ENCODE data around the gene CERS2. TPM values are rescaled to one million over a fixed set of nuclear protein-coding genes. Genes with fewer than 3 reads are reported as not detected.

Gene CERS2
- total and polyA plus RNA-seq, 10 of the 15 experiments (the other 5 are each of a cell fraction or from before 2014, with no cell fraction given), result 9.2 to 87.9 (median 50.8) TPM

- TF ChIP-seq ZNF592 (IDR thresholded peaks at IDR 0.05), result no peak
- peak; percentile 87 for TF ChIP-seq JUNB (IDR thresholded peaks at IDR 0.05)
- TF ChIP-seq ZBED1 (IDR thresholded peaks at IDR 0.05; ENCODE audit: borderline replicate concordance), result peak; percentile 48; the same call in 1 of the 2 replicates
- no peak for TF ChIP-seq SIN3A (IDR thresholded peaks at IDR 0.05; ENCODE audit: low read depth, low read length)
- no peak for TF ChIP-seq NFYA (IDR thresholded peaks at IDR 0.05; ENCODE audit: borderline replicate concordance, low read depth, low read length)
- peak in 1 of 2 experiments; percentile 43; a peak in 1 of 4 replicates for TF ChIP-seq BHLHE40 (IDR thresholded peaks at IDR 0.05; ENCODE audit: borderline replicate concordance in 1 of 2, low read depth in 2 of 2, low read length in 1 of 2)
- TF ChIP-seq POLR2AphosphoS2 (IDR thresholded peaks at IDR 0.05; ENCODE audit: low read depth, low read length), result no peak
- TF ChIP-seq IRF5 (IDR thresholded peaks at IDR 0.05; ENCODE audit: borderline replicate concordance), result no peak
- no peak for TF ChIP-seq E2F4 (IDR thresholded peaks at IDR 0.05; ENCODE audit: low read depth, low read length)
- peak; percentile 41 for TF ChIP-seq MTA2 (IDR thresholded peaks at IDR 0.05; ENCODE audit: low read depth)
- TF ChIP-seq NFIC (IDR thresholded peaks at IDR 0.05; ENCODE audit: low read depth, low read length), result peak; percentile 61; the same call in 1 of the 2 replicates
Observed at GRCh38 chr1:150922519-150922975, 52.1 kb downstream of the CERS2 start (continued).

Measured in GM12878 (cell line).